Fibroblast of villous mesenchyme (primary cell): ENCODE data around the gene DLGAP1. TPM values are rescaled to one million over a fixed set of nuclear protein-coding genes. Genes with fewer than 3 reads are reported as not detected.
A peak's percentile ranks its signal among the peaks of the same experiment; 100 is the strongest.

Source experiments
- DNase-seq: peaks from one replicate; pipeline ENCODE4 v3.0.0-alpha.2; 2010; ENCODE audit warnings: low read depth
- H3K4me3 ChIP-seq: 2 replicates; pipeline ENCODE4 v1.5.1; 2011; ENCODE audit warnings: low read depth, mild to moderate bottlenecking, low read length
- total RNA-seq: library from RNA; depleted of rRNA; stranded (reverse); fragments of >200 nt; gene quantifications from 2 replicates; pipeline ENCODE4 v1.2.3, GENCODE V29; 2012
- TF ChIP-seq, protein P1 (sequence below): IDR thresholded peaks from 2 replicates; pipeline ENCODE4 v1.5.1; 2012; ENCODE audit warnings: low read depth, mild to moderate bottlenecking, low read length; ENCODE audit not compliant: insufficient read depth

DLGAP1 gene
- total RNA-seq, 1 donor, result 0.86 TPM

DNA sequence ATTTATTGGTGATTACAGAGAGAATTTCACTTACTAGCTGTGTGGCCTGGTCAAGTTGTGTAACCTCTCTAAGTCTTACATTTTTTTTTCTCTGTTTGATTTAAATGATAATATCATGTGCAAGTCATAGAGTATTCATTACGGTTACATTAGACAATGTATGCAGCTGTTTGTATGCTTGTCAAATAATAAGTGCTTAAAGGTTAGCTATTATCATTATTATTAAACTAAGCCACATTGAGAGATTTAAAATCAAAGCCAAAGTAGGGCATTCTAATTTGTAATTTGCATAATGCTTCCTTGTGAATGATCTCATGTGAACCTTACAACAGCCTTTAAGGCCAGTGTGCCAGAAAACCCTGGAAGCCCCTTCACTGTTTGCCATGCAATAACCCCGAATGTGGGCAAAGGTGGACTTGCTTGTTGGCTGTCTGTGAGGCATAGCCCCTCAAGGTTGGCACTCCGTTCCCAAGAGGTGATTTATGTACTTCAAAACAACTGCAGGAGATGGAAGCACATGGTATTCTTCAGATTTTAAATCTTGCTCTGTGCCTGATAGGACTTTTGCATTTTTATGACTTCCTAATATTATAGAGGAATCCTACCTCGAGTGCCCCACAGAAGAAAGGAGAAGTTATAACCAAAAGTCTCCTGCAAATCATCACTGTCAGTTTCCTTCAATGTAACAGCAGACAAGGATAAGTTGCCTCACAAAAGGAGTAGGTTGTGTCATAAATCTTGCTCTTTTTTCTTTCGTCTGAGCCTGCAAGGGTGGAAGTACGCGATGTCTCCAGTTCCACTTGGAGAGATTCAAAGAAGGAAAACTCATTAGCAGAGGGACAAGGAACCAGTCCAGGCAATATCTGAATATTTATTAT is 733.1 kb downstream of the DLGAP1 start:
- peak; percentile 39 for DNase-seq
- TF ChIP-seq, protein P1, sequence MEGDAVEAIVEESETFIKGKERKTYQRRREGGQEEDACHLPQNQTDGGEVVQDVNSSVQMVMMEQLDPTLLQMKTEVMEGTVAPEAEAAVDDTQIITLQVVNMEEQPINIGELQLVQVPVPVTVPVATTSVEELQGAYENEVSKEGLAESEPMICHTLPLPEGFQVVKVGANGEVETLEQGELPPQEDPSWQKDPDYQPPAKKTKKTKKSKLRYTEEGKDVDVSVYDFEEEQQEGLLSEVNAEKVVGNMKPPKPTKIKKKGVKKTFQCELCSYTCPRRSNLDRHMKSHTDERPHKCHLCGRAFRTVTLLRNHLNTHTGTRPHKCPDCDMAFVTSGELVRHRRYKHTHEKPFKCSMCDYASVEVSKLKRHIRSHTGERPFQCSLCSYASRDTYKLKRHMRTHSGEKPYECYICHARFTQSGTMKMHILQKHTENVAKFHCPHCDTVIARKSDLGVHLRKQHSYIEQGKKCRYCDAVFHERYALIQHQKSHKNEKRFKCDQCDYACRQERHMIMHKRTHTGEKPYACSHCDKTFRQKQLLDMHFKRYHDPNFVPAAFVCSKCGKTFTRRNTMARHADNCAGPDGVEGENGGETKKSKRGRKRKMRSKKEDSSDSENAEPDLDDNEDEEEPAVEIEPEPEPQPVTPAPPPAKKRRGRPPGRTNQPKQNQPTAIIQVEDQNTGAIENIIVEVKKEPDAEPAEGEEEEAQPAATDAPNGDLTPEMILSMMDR, result no peak

DNA sequence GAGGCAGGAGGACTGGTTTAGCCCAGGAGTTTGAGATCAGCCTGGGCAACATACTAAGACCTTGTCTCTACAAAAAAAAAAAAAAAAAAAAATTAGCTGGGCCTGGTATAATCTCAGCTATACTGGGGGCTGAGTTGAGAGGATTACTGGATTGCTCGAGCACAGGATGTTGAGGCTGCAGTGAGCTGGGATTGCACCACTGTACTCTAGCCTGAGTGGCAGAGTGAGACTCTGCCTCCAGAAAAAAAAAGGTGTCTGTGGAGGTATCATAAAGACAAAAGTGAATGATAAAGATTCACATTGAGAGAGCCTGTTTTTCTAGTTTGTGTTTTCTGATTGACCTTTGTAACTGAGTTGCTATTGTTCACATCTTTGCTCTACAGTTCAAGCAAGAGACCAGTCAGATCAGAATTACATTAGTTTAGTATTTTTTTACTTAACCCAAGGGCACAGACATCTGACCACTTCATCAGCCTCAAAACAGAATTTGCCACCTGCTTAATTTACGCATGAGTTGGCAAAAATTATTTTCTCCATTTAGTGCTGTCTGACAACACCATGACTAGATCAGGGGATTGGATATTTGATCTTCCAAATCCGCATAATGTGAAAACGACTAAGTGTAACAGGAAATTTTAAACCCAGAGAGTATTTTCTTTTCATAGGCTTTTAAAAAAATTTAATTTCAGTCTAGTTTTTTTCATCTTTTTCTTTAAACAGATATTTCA is 734.1 kb downstream of the DLGAP1 start:
- H3K4me3 ChIP-seq, result no peak overlapping the region
- no peak for DNase-seq
- TF ChIP-seq, protein P1, result no peak

More for the DNA sequence above, 733.1 kb downstream of the DLGAP1 start:
- no peak overlapping the region for H3K4me3 ChIP-seq

DNA sequence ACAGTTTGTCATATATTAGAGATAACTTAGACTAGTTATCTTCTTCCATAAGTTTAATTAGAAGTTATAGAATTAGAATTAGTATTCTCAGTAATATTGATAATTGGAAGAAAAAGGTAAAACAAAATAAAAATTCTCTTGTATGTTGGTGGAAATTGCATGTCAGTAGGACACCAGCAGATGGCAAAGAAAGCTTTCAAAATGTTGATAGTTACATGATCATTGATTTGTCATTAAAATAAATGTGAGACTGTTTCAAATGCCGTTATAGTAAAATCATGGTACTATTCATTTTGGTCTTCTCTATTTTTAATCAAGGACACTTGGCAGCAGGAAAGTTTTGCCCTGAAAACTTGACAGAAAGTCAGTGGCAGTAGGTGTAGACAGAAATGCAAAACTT is 734.9 kb downstream of the DLGAP1 start:
- no peak overlapping the region for H3K4me3 ChIP-seq
- no peak for DNase-seq
- TF ChIP-seq, protein P1, result no peak

DNA sequence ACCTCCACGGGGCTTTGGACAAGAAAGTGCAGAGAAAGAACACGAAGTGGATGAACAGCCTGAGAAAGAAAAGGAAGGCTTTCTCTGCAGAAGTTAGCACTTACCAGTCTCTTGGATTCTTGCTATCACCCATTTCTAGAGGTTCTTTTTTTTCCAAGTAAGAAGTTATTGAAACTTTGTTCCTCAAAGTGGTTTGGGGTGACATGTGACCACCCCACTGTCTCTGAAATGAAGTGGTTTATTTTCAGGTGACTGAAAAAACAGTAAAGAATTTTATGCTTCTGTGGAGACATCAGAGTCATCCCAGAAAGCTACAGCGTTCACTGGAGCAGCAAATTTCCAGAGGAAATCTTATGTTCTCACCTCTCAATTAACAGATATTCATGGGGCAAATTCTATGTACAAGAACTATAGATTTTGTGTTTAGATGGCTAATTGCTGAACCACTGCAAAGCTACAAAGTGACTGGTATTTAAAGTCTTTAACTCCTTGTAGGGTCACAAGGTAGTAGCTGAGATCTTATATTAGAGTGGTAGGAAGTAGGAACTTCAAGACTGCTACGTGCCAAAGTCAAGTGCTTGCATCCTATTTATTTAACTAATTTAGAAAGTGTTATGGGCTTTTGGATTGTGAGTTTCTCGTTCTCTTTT is 737.6 kb downstream of the DLGAP1 start:
- no peak for DNase-seq
- TF ChIP-seq, protein P1, result no peak
- no peak overlapping the region for H3K4me3 ChIP-seq

DNA sequence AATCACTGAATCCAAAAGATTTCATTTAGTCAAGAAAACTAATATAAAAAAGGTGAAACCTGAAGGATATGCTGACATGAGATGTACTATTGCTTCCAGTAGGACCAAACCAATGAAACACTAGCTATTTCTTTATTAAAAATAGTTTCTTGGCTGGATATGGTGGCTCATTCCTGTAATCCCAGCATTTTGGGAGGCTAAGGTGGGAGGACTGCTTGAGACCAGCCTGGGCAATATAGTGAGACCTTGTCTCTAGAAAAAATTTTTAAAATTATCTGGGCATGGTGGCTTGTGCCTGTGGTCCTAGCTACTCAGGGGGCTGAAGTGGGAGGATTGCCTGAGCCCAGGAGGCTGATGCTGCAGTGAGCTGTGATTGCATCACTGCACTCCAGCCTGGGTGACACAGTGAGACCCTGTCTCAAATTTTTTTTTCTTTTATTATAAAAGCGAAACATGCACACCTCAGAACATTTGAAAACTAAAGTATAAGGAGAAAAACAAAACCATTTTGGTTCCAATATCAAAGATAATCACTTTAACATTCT is 738.9 kb downstream of the DLGAP1 start:
- DNase-seq, result no peak

More for the DNA sequence above, 738.9 kb downstream of the DLGAP1 start:
- TF ChIP-seq, protein P1, result no peak
- no peak overlapping the region for H3K4me3 ChIP-seq
